SU-DHL-6 (cell line): ENCODE measurements around the gene ZFP36.

Source experiments
- H2AFZ ChIP-seq: fragments of 200-600 bp; sonication (generic); 2 replicates; pipeline ENCODE4 v1.6.1; 2014; ENCODE audit warnings: low read depth, mild to moderate bottlenecking, moderate library complexity, mixed read lengths, antibody characterized with exemption, low read length; ENCODE audit not compliant: severe bottlenecking
- H3F3A ChIP-seq: fragments of 200-600 bp; shearing (Covaris generic); 2 replicates; pipeline ENCODE4 v1.6.0; 2016; ENCODE audit warnings: antibody characterized with exemption, mild to moderate bottlenecking; ENCODE audit not compliant: insufficient read depth
- H3K27ac ChIP-seq: fragments of 200-600 bp; sonication (generic); 2 replicates; pipeline ENCODE4 v1.5.1; 2016; ENCODE audit warnings: low read depth, mild to moderate bottlenecking, low read length, moderate library complexity, mixed read lengths
- H3K27me3 ChIP-seq: fragments of 200-600 bp; sonication (generic), shearing (Covaris generic); 2 replicates; pipeline ENCODE4 v1.6.0; 2014; ENCODE audit warnings: mild to moderate bottlenecking, low read length
- H3K36me3 ChIP-seq: fragments of 200-600 bp; sonication (generic); 2 replicates; pipeline ENCODE4 v1.6.1; 2014; ENCODE audit warnings: mild to moderate bottlenecking, low read length, mixed read lengths
- H3K4me2 ChIP-seq: fragments of 300-600, 200-600 bp; shearing (Covaris generic), sonication (generic); 2 replicates; pipeline ENCODE4 v1.6.0; 2014; ENCODE audit warnings: low read length, low read depth, mild to moderate bottlenecking; ENCODE audit not compliant: poor library complexity, severe bottlenecking
- H3K4me3 ChIP-seq: fragments of 200-600 bp; sonication (generic); 2 replicates; pipeline ENCODE4 v1.5.1; 2014; ENCODE audit warnings: antibody characterized with exemption, low read length, mild to moderate bottlenecking, mixed read lengths; ENCODE audit not compliant: insufficient read depth, poor library complexity, severe bottlenecking
- H3K79me2 ChIP-seq: fragments of 200-600 bp; sonication (generic); 2 replicates; pipeline ENCODE4 v1.6.1; 2014; ENCODE audit warnings: mild to moderate bottlenecking, low read length, moderate library complexity; ENCODE audit not compliant: insufficient read depth
- H3K9ac ChIP-seq: fragments of 200-600 bp; sonication (generic); 2 replicates; pipeline ENCODE4 v1.7.0; 2014; ENCODE audit warnings: mild to moderate bottlenecking, low read length
- H3K9me2 ChIP-seq: fragments of 200-600 bp; sonication (generic); replicated peaks from 2 replicates; pipeline ENCODE4 v1.6.1; 2014; ENCODE audit warnings: low read length; ENCODE audit not compliant: insufficient read depth
- H3K9me3 ChIP-seq: fragments of 200-600 bp; sonication (generic); 2 replicates; pipeline ENCODE4 v1.6.1; 2014; ENCODE audit warnings: low read length, mixed read lengths; ENCODE audit not compliant: insufficient read depth
- H4K20me1 ChIP-seq: fragments of 200-600 bp; sonication (generic); 2 replicates; pipeline ENCODE4 v1.6.1; 2014; ENCODE audit warnings: low read depth, mild to moderate bottlenecking, antibody characterized with exemption, low read length, moderate library complexity, mixed read lengths
- EZH2phosphoT487 ChIP-seq: fragments of 200-600 bp; sonication (generic), shearing (Covaris generic); conservative IDR thresholded peaks from 2 replicates; pipeline ENCODE4 v1.6.1; 2018; ENCODE audit warnings: mild to moderate bottlenecking, antibody characterized with exemption, low read length, moderate library complexity, mixed read lengths
- TF ChIP-seq, protein P1 (sequence below): fragments of 200-600 bp; sonication (generic); IDR thresholded peaks from one replicate; pipeline ENCODE4 v1.5.1; 2017; ENCODE audit warnings: antibody characterized with exemption, mild to moderate bottlenecking, low read length, moderate library complexity; ENCODE audit not compliant: insufficient read depth, poor library complexity, severe bottlenecking

The ZFP36 gene

DNA sequence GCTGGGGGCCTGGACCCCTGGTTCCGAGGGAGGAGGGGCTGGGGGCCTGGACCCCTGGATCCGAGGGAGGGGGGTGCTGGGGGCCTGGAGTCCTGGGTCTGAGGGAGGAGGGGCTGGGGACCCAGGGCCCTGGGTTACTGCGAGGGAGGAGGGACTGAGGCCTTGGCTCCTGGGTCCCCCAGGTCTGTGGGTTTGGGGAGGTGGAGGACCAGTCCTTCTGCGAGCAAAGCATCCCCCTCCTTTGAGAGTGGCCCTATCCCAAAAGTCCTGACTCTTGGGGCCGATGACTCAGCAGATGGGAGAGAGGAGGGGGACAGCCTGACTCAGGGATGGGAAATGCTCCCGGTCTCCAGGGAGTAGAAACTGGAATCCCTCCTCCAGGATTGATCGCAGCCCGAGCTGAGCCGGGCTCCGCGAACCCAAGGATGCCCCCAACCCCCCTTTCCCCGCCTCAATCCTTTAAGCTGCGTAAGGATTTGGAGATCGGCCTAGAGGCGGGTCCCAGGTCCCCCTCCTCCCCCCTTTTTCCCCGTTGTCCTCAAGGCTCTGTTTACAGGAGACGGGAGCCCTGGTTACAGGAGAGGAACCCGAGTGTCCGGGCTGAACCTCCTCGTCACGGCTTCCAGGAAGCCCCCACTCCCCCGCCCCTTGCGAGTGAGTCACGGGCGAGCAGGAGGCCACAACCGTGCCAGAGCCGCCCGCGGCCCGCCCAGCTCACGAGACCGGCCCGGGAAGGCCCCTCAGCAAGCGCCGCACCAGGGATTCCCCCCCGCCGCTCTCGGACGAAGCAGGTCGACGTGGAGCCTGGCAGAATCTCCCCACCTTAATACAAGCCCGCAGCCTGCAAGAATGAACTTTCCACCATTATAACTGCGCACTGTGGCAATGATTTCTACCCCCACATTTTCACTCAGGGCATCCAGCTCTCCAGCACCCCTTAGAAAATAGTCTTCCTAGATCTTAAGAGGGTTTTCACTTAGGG, 3.0 kb upstream of the ZFP36 start:
- no peak overlapping the region; the same call in 1 of the 2 replicates for H3K9ac ChIP-seq
- peaks cover 40% of the 10 kb centered on the region for H3F3A ChIP-seq
- H2AFZ ChIP-seq = no peak overlapping the region

DNA sequence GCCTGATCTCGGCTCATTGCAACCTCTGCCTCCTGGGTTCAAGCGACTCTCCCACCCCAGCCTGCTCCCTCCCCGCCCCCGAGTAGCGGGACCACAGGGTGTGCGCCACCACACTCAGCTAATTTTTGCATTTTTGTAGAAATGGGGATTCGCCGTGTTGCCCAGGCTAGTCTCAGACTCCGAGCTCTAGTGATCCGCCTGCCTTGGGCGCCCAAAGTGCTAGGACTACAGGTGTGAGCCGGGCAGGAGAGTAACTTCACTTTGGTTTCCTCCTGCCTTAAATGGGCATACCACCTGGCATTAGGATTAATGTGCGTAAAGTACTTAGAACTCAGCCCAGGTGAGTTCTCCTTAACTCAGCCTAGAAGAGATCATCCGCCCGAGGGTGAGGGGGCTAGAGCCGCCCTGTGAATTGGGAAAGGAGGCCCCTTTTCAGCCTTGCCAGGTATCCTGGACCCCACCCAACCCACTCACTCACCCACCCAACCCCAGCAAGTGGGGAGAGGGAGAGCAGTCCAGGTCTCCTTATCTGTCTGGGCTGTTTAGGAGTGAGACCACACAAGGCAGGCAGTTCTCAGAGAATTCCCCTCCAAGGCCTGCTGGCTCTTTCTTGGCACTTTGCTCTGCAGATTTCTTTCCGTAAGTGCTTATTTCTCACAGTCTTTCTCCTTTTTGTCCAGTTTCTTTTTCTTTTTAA, 1.2 kb upstream of the ZFP36 start:
- Histone ChIP-seq H3F3A (peaks cover 47% of the 10 kb centered on the region), H3K4me3 (no peak overlapping the region), H3K27ac (peak overlapping the region; percentile 98), H3K9ac (peak overlapping the region; percentile 98), H3K9me2 (no peaks in the 10 kb centered on the region), H3K9me3 (no peaks in the 10 kb centered on the region), H3K27me3 (no peaks in the 10 kb centered on the region), H3K36me3 (no peaks in the 10 kb centered on the region), H3K79me2 (peaks cover 22% of the 10 kb centered on the region), H4K20me1 (no peaks in the 10 kb centered on the region), H2AFZ (no peak overlapping the region), H3K4me2 (peak overlapping the region; percentile 97)
- no peak for TF ChIP-seq EZH2phosphoT487
- TF ChIP-seq, protein P1, sequence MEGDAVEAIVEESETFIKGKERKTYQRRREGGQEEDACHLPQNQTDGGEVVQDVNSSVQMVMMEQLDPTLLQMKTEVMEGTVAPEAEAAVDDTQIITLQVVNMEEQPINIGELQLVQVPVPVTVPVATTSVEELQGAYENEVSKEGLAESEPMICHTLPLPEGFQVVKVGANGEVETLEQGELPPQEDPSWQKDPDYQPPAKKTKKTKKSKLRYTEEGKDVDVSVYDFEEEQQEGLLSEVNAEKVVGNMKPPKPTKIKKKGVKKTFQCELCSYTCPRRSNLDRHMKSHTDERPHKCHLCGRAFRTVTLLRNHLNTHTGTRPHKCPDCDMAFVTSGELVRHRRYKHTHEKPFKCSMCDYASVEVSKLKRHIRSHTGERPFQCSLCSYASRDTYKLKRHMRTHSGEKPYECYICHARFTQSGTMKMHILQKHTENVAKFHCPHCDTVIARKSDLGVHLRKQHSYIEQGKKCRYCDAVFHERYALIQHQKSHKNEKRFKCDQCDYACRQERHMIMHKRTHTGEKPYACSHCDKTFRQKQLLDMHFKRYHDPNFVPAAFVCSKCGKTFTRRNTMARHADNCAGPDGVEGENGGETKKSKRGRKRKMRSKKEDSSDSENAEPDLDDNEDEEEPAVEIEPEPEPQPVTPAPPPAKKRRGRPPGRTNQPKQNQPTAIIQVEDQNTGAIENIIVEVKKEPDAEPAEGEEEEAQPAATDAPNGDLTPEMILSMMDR = no peak

More for the DNA sequence above, 3.0 kb upstream of the ZFP36 start:
- TF ChIP-seq, protein P1 = no peak
- TF ChIP-seq EZH2phosphoT487 = no peak
- Histone ChIP-seq H3K27me3 (no peaks in the 10 kb centered on the region), H3K4me3 (no peak overlapping the region), H3K9me2 (no peaks in the 10 kb centered on the region), H3K4me2 (no peak overlapping the region), H3K27ac (peak overlapping the region; percentile 57), H3K9me3 (no peaks in the 10 kb centered on the region), H3K79me2 (peaks cover 14% of the 10 kb centered on the region), H3K36me3 (no peaks in the 10 kb centered on the region), H4K20me1 (no peaks in the 10 kb centered on the region)

- no peaks in the 10 kb centered on the region for H4K20me1 ChIP-seq
- H3K27ac ChIP-seq = peak overlapping the region; percentile 98
- peak overlapping the region; percentile 97 for H3K4me2 ChIP-seq
- H3K9me2 ChIP-seq = no peaks in the 10 kb centered on the region
- H3K36me3 ChIP-seq = no peaks in the 10 kb centered on the region
- peak overlapping the region; percentile 56 for H2AFZ ChIP-seq
- peaks cover 53% of the 10 kb centered on the region for H3F3A ChIP-seq
- H3K9me3 ChIP-seq = no peaks in the 10 kb centered on the region
- no peak for TF ChIP-seq EZH2phosphoT487
- TF ChIP-seq, protein P1 = no peak
- peak overlapping the region; percentile 91 for H3K4me3 ChIP-seq
- H3K79me2 ChIP-seq = peaks cover 22% of the 10 kb centered on the region
- peak overlapping the region; percentile 98 for H3K9ac ChIP-seq
- no peaks in the 10 kb centered on the region for H3K27me3 ChIP-seq
These were observed 540 bp upstream of the ZFP36 start for GRCh38 chr19:39405958-39406655.
